Breast epithelium (tissue), 3 donors: ENCODE data around the gene INCA1.

Experiments used
- CTCF ChIP-seq, 3 donors: fragments of 450-650 bp; IDR thresholded peaks; one replicate each; pipeline ENCODE4 v1.5.1; 2016 to 2017; ENCODE audit warnings: antibody characterized with exemption in 3 of 3, mild to moderate bottlenecking in 3 of 3, moderate library complexity in 3 of 3
- POLR2A ChIP-seq: fragments of 450-650 bp; IDR thresholded peaks from one replicate; pipeline ENCODE4 v1.6.1; 2016; ENCODE audit warnings: antibody characterized with exemption, mild to moderate bottlenecking, moderate library complexity

GRCh38 chr17:4959261-4959965 is 37.9 kb downstream of the INCA1 start:
- TF ChIP-seq CTCF (IDR thresholded peaks at IDR 0.05): no peak
- no peak for TF ChIP-seq POLR2A
